SU-DHL-6 (cell line): ENCODE results near the gene PTTG1IP.

Source experiments
- H2AFZ ChIP-seq: fragments of 200-600 bp; sonication (generic); 2 replicates; pipeline ENCODE4 v1.6.1; 2014; ENCODE audit warnings: low read depth, mild to moderate bottlenecking, moderate library complexity, mixed read lengths, antibody characterized with exemption, low read length; ENCODE audit not compliant: severe bottlenecking
- H3F3A ChIP-seq: fragments of 200-600 bp; shearing (Covaris generic); 2 replicates; pipeline ENCODE4 v1.6.0; 2016; ENCODE audit warnings: antibody characterized with exemption, mild to moderate bottlenecking; ENCODE audit not compliant: insufficient read depth
- H3K27ac ChIP-seq: fragments of 200-600 bp; sonication (generic); 2 replicates; pipeline ENCODE4 v1.5.1; 2016; ENCODE audit warnings: low read depth, mild to moderate bottlenecking, low read length, moderate library complexity, mixed read lengths
- H3K27me3 ChIP-seq: fragments of 200-600 bp; sonication (generic), shearing (Covaris generic); 2 replicates; pipeline ENCODE4 v1.6.0; 2014; ENCODE audit warnings: mild to moderate bottlenecking, low read length
- H3K36me3 ChIP-seq: fragments of 200-600 bp; sonication (generic); 2 replicates; pipeline ENCODE4 v1.6.1; 2014; ENCODE audit warnings: mild to moderate bottlenecking, low read length, mixed read lengths
- H3K4me2 ChIP-seq: fragments of 300-600, 200-600 bp; shearing (Covaris generic), sonication (generic); 2 replicates; pipeline ENCODE4 v1.6.0; 2014; ENCODE audit warnings: low read length, low read depth, mild to moderate bottlenecking; ENCODE audit not compliant: poor library complexity, severe bottlenecking
- H3K4me3 ChIP-seq: fragments of 200-600 bp; sonication (generic); 2 replicates; pipeline ENCODE4 v1.5.1; 2014; ENCODE audit warnings: antibody characterized with exemption, low read length, mild to moderate bottlenecking, mixed read lengths; ENCODE audit not compliant: insufficient read depth, poor library complexity, severe bottlenecking
- H3K79me2 ChIP-seq: fragments of 200-600 bp; sonication (generic); 2 replicates; pipeline ENCODE4 v1.6.1; 2014; ENCODE audit warnings: mild to moderate bottlenecking, low read length, moderate library complexity; ENCODE audit not compliant: insufficient read depth
- H3K9ac ChIP-seq: fragments of 200-600 bp; sonication (generic); 2 replicates; pipeline ENCODE4 v1.7.0; 2014; ENCODE audit warnings: mild to moderate bottlenecking, low read length
- H3K9me2 ChIP-seq: fragments of 200-600 bp; sonication (generic); replicated peaks from 2 replicates; pipeline ENCODE4 v1.6.1; 2014; ENCODE audit warnings: low read length; ENCODE audit not compliant: insufficient read depth
- H3K9me3 ChIP-seq: fragments of 200-600 bp; sonication (generic); 2 replicates; pipeline ENCODE4 v1.6.1; 2014; ENCODE audit warnings: low read length, mixed read lengths; ENCODE audit not compliant: insufficient read depth
- H4K20me1 ChIP-seq: fragments of 200-600 bp; sonication (generic); 2 replicates; pipeline ENCODE4 v1.6.1; 2014; ENCODE audit warnings: low read depth, mild to moderate bottlenecking, antibody characterized with exemption, low read length, moderate library complexity, mixed read lengths
- EZH2phosphoT487 ChIP-seq: fragments of 200-600 bp; sonication (generic), shearing (Covaris generic); conservative IDR thresholded peaks from 2 replicates; pipeline ENCODE4 v1.6.1; 2018; ENCODE audit warnings: mild to moderate bottlenecking, antibody characterized with exemption, low read length, moderate library complexity, mixed read lengths
- TF ChIP-seq, protein P1 (sequence below): fragments of 200-600 bp; sonication (generic); IDR thresholded peaks from one replicate; pipeline ENCODE4 v1.5.1; 2017; ENCODE audit warnings: antibody characterized with exemption, mild to moderate bottlenecking, low read length, moderate library complexity; ENCODE audit not compliant: insufficient read depth, poor library complexity, severe bottlenecking

The PTTG1IP gene

DNA sequence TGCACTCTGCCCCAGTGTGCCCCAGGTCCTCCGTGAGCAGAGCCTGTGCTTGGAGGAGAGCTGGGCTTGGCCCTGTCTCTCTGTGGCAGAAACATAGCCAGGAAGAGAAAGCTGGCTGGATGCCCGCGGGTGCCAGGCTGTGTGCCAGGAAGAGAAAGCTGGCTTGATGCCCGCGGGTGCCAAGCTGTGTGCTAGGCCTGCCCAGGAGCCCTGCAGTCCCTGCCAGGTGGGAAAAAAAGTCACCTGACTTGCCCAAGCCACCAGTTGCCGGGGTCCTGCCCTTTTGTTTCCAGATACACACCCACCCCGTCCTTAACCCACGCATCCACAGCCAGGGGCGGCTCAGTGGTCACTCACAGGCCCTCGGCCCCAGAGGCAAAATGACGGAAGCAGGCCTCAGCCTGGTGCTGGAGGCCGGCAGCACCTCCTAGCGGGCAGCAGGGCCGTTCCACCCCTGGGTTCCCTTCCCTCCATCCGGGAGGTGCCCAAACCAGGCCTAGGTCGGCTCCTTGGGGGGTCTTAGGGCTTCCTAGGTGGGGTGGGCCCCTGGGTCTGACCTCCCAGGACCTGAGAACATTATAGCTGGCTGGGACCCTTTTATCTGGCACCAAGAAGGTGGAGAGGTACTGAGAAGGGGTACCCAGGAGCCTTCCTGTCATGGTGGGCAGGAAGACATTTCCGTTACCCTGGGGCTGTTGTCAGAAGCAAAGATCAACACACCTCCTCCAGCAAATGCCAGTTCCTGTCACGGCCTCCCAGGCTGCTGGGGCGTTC, 38.1 kb upstream of the PTTG1IP start:
- Histone ChIP-seq H4K20me1 (no peaks in the 10 kb centered on the region), H3K9me3 (no peaks in the 10 kb centered on the region), H3K27ac (no peak overlapping the region), H3K9ac (no peak overlapping the region), H2AFZ (no peak overlapping the region), H3F3A (no peaks in the 10 kb centered on the region), H3K9me2 (no peaks in the 10 kb centered on the region), H3K4me3 (no peak overlapping the region), H3K36me3 (no peaks in the 10 kb centered on the region), H3K4me2 (no peak overlapping the region), H3K79me2 (no peaks in the 10 kb centered on the region), H3K27me3 (no peaks in the 10 kb centered on the region)
- TF ChIP-seq, protein P1, sequence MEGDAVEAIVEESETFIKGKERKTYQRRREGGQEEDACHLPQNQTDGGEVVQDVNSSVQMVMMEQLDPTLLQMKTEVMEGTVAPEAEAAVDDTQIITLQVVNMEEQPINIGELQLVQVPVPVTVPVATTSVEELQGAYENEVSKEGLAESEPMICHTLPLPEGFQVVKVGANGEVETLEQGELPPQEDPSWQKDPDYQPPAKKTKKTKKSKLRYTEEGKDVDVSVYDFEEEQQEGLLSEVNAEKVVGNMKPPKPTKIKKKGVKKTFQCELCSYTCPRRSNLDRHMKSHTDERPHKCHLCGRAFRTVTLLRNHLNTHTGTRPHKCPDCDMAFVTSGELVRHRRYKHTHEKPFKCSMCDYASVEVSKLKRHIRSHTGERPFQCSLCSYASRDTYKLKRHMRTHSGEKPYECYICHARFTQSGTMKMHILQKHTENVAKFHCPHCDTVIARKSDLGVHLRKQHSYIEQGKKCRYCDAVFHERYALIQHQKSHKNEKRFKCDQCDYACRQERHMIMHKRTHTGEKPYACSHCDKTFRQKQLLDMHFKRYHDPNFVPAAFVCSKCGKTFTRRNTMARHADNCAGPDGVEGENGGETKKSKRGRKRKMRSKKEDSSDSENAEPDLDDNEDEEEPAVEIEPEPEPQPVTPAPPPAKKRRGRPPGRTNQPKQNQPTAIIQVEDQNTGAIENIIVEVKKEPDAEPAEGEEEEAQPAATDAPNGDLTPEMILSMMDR: peak; percentile 15
- no peak for TF ChIP-seq EZH2phosphoT487

DNA sequence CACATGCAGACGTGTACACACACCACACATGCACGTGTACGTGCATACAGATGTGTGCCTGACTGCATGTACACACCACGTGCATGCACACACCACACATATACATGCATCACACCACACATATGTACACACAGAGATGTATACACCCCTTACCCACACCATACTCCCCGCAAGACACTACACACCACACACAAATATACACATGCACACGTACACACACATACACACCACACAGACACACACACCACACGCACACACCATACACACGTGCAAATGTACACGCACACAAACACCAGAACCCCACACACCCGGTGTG, 37.5 kb upstream of the PTTG1IP start:
- Histone ChIP-seq H3K4me3 (no peak overlapping the region), H3K27ac (no peak overlapping the region), H3K4me2 (no peak overlapping the region), H3K36me3 (no peaks in the 10 kb centered on the region), H2AFZ (no peak overlapping the region), H4K20me1 (no peaks in the 10 kb centered on the region), H3K9me2 (no peaks in the 10 kb centered on the region), H3K27me3 (no peaks in the 10 kb centered on the region), H3K9me3 (no peaks in the 10 kb centered on the region), H3K9ac (no peak overlapping the region), H3F3A (no peaks in the 10 kb centered on the region), H3K79me2 (no peaks in the 10 kb centered on the region)
- TF ChIP-seq, protein P1: no peak
- no peak for TF ChIP-seq EZH2phosphoT487

DNA sequence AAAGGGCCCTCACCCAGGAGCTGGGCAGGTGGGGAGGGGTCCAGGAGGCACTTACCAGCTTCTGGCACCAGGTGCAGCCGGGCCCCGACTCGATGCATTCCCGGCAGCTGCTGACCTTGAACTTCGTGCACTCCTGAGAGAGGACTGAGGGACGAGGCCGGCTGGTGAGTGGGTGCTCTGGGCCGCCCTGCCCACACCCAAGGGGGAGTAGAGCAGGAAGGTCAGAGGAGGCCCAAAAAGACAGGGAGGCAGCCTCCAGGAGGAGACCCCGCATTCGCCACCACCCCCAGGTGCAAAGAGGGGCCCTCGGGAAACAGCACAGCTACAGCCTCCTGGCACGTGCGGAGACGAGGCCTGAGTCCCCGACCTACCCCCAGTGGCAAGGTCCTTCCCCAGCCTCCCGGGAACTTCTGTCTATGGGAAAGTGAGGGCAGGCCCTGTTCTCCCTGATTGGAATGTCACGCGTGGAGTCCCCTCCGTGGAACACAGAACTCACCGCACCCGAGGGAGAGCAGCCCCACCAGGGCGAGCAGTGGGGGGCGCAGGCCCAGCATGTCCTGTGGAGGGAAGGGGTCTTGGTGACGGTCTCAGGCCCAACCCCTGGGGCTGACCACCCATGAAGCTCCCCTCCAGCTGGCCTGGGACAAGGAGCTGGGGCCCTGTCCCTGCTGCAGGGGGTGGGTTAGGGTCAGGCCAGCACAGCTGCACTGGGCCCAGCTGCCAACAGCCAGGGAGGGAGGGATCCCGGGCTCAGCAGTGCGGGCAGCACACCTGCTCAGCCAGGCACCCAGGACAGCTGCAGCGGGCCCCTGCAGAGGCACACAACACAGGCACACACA, 37.0 kb upstream of the PTTG1IP start:
- Histone ChIP-seq H3K36me3 (no peaks in the 10 kb centered on the region), H3F3A (no peaks in the 10 kb centered on the region), H3K4me2 (no peak overlapping the region), H3K9me3 (no peaks in the 10 kb centered on the region), H3K4me3 (no peak overlapping the region), H3K9me2 (no peaks in the 10 kb centered on the region), H3K27ac (no peak overlapping the region), H4K20me1 (no peaks in the 10 kb centered on the region), H2AFZ (no peak overlapping the region), H3K79me2 (no peaks in the 10 kb centered on the region), H3K9ac (no peak overlapping the region), H3K27me3 (no peaks in the 10 kb centered on the region)
- no peak for TF ChIP-seq EZH2phosphoT487
- TF ChIP-seq, protein P1: no peak
